ENCODE measurements around the gene CCBE1. TPM values are rescaled to one million over a fixed set of nuclear protein-coding genes. Genes with fewer than 3 reads are reported as not detected.

The CCBE1 gene
- total and polyA plus RNA-seq, 9 of the 15 experiments (the other 6 are each of a cell fraction or from before 2014, with no cell fraction given), result 0.20 TPM; not detected in 8

DNA sequence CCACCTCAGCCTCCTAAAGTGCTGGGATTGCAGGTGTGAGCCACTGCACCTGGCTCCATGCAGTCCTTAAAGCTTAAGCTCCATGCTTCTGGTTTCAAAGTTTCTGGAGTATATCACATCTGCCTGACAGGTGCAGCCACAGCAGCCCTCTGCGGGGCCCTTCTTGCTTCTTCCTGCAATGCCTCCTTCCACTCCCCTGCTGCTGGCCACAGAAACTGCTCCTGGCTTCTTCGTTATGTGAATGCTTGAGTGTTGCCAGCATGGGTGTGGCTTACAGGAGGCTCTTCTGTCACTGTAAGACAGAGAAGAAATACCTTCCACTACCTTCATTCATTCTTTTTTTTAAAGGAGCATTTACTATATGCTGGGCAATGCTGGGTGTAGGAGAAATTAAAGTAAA, 10.1 kb upstream of the CCBE1 start:
- BruUV-seq (replicated peaks), result no TSS peak
- H2AFZ ChIP-seq (ENCODE audit: low read depth, low read length), result no peak overlapping the region
- no peak overlapping the region for H3K4me2 ChIP-seq (ENCODE audit: insufficient read depth, low read length)
- no peaks in the 10 kb centered on the region for H3K79me2 ChIP-seq (ENCODE audit: control insufficient read depth, insufficient read depth, low read length)
- H3K27me3 ChIP-seq (ENCODE audit: control insufficient read depth in 2 of 2, insufficient read depth in 2 of 2, low read length in 2 of 2), result no peaks in the 10 kb centered on the region; a peak in 1 of 5 replicates
- TF ChIP-seq ZBTB5 (IDR thresholded peaks at IDR 0.05) (no peak), TBP (optimal IDR thresholded peaks at IDR 0.05; ENCODE audit: low read depth, low read length) (no peak), MCM3 (IDR thresholded peaks at IDR 0.05) (no peak), ZNF239 (CRISPR knock-in tag; IDR thresholded peaks at IDR 0.05) (no peak), FOXM1 (IDR thresholded peaks at IDR 0.05; ENCODE audit: low read depth) (no peak), FOXM1 (CRISPR knock-in tag; IDR thresholded peaks at IDR 0.05; ENCODE audit: low read depth) (no peak), CSDE1 (IDR thresholded peaks at IDR 0.05) (no peak), PHF20 (IDR thresholded peaks at IDR 0.05; ENCODE audit: partially characterized antibody) (no peak), CHAMP1 (IDR thresholded peaks at IDR 0.05) (no peak), CBX5 (IDR thresholded peaks at IDR 0.05; ENCODE audit: borderline replicate concordance, low read depth) (no peak), ID3 (CRISPR knock-in tag; IDR thresholded peaks at IDR 0.05) (no peak), ID3 (tag; IDR thresholded peaks at IDR 0.05) (no peak), FOXK1 (CRISPR knock-in tag; IDR thresholded peaks at IDR 0.05; ENCODE audit: borderline replicate concordance) (no peak), HSF4 (CRISPR knock-in tag; IDR thresholded peaks at IDR 0.05; ENCODE audit: borderline replicate concordance) (no peak), ZNF184 (CRISPR knock-in tag; IDR thresholded peaks at IDR 0.05) (no peak), HDAC2 (IDR thresholded peaks at IDR 0.05) (no peak), SRSF7 (optimal IDR thresholded peaks at IDR 0.05; ENCODE audit: low read depth, low read length) (no peak), E2F3 (CRISPR knock-in tag; IDR thresholded peaks at IDR 0.05) (no peak)
- ATAC-seq (no peak), DNase-seq (ENCODE audit: extremely low read depth in 1 of 4, low spot score in 3 of 4) (no peak), FAIRE-seq (no peak)
- H3K9ac ChIP-seq (ENCODE audit: insufficient read depth in 1 of 2, low read depth in 2 of 2, low read length in 2 of 2), result no peak overlapping the region
- H4K20me1 ChIP-seq (replicated peaks; ENCODE audit: control insufficient read depth, insufficient read depth, low read length), result no peaks in the 10 kb centered on the region
- CTCF ChIA-PET (ENCODE audit: low intra/inter-chr PET ratio), result no interaction called here
- H3K27ac ChIP-seq (ENCODE audit: extremely low read depth, low read depth, low read length), result no peak overlapping the region
- in situ Hi-C loops (cut with MboI), result no loop called here
- POLR2A ChIA-PET, result no interaction called here
- H3K36me3 ChIP-seq (ENCODE audit: control insufficient read depth, insufficient read depth, low read length), result no peaks in the 10 kb centered on the region
- no peaks in the 10 kb centered on the region for H3K9me3 ChIP-seq (replicated peaks; ENCODE audit: control insufficient read depth, insufficient read depth, low read depth, low read length)
- no peaks in the 10 kb centered on the region for H3K4me1 ChIP-seq (replicated peaks in 1 of 2; ENCODE audit: control insufficient read depth in 2 of 2, insufficient read depth in 2 of 2, low read length in 2 of 2)
- 0% methylated on average over 2 of the region's 2 CpGs for WGBS (ENCODE audit: insufficient coverage, low coverage, missing lambda C conversion rate)
- no peak overlapping the region for H3K4me3 ChIP-seq
- intact Hi-C loops (cut with micrococcal nuclease), result no loop called here
- no peaks in the 10 kb centered on the region for H3K9me1 ChIP-seq (ENCODE audit: control insufficient read depth, insufficient read depth, low read length)
